Prostate gland (tissue), 2 donors: ENCODE data around the gene GBP5. TPM values are rescaled to one million over a fixed set of nuclear protein-coding genes. Genes with fewer than 3 reads are reported as not detected.
"Not testable (repeated sequence)": the region's sequence is repeated elsewhere in the genome, so short reads cannot be mapped to it uniquely, and the experiment has no call there.

Experiments
- DNase-seq: peaks from one replicate; pipeline ENCODE4 v3.0.0-alpha.2; 2019; ENCODE audit warnings: low spot score
- H3K27ac ChIP-seq, 2 donors: fragments of 200-600 bp; sonication (generic); 2 replicates each; pipeline ENCODE4 v1.5.1; 2017 to 2019
- H3K27me3 ChIP-seq: fragments of 200-600 bp; sonication (generic); replicated peaks from 2 replicates; pipeline ENCODE4 v1.5.1; 2019; ENCODE audit not compliant: insufficient read depth
- H3K36me3 ChIP-seq, 2 donors: fragments of 200-600 bp; sonication (generic); 1 replicate in 1 of 2; 2 replicates in 1 of 2; pipeline versions ENCODE4 v1.5.1 to v1.8.1; 2017 to 2019
- H3K4me1 ChIP-seq: fragments of 200-600 bp; sonication (generic); replicated peaks from 2 replicates; pipeline ENCODE4 v1.5.1; 2019
- H3K4me3 ChIP-seq, 2 donors: fragments of 200-600 bp; sonication (generic); 2 replicates each; pipeline ENCODE4 v1.5.1; 2017 to 2019
- H3K9me3 ChIP-seq: fragments of 200-600 bp; sonication (generic); 2 replicates; pipeline ENCODE4 v1.5.1; 2017
- POLR2A ChIP-seq: fragments of 450-650 bp; IDR thresholded peaks from one replicate; pipeline ENCODE4 v1.6.1; 2016; ENCODE audit warnings: antibody characterized with exemption, mild to moderate bottlenecking
- POLR2AphosphoS5 ChIP-seq: sonication (generic); formaldehyde crosslinking; IDR thresholded peaks from one replicate; pipeline ENCODE4 v1.6.1; 2017; ENCODE audit warnings: antibody characterized with exemption
- WGBS: methylation state at CpG from one replicate; pipeline ENCODE4 v1.1.5; 2018; 5-methylcytosine and 5-hydroxymethylcytosine counted together
- intact Hi-C: fragments of 100-400 bp; cut with DNase I; formaldehyde crosslinking; loops from one replicate; pipeline ENCODE4 v1.14.2; 2022
- total RNA-seq, 2 donors: library from RNA; depleted of rRNA; stranded (reverse); fragments of >200 nt; gene quantifications; one replicate each; pipeline ENCODE4 v1.1.0, GENCODE V29; 2016
- TF ChIP-seq, protein P1 (sequence below), 4 experiments: fragments of 200-600 bp in 2 of 4; fragments of 450-650 bp in 2 of 4; sonication (generic) in 2 of 4; IDR thresholded peaks; 1 replicate in 3 of 4; 2 replicates in 1 of 4; pipeline ENCODE4 v1.5.1; 2016 to 2019; ENCODE audit warnings: antibody characterized with exemption in 4 of 4, mild to moderate bottlenecking in 2 of 4, moderate library complexity in 2 of 4

GBP5 gene, protein sequence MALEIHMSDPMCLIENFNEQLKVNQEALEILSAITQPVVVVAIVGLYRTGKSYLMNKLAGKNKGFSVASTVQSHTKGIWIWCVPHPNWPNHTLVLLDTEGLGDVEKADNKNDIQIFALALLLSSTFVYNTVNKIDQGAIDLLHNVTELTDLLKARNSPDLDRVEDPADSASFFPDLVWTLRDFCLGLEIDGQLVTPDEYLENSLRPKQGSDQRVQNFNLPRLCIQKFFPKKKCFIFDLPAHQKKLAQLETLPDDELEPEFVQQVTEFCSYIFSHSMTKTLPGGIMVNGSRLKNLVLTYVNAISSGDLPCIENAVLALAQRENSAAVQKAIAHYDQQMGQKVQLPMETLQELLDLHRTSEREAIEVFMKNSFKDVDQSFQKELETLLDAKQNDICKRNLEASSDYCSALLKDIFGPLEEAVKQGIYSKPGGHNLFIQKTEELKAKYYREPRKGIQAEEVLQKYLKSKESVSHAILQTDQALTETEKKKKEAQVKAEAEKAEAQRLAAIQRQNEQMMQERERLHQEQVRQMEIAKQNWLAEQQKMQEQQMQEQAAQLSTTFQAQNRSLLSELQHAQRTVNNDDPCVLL
- 1 to 10 TPM in 1 of 2 donors, under 1 TPM in 1; 0.23 to 5.8 TPM for total RNA-seq

DNA sequence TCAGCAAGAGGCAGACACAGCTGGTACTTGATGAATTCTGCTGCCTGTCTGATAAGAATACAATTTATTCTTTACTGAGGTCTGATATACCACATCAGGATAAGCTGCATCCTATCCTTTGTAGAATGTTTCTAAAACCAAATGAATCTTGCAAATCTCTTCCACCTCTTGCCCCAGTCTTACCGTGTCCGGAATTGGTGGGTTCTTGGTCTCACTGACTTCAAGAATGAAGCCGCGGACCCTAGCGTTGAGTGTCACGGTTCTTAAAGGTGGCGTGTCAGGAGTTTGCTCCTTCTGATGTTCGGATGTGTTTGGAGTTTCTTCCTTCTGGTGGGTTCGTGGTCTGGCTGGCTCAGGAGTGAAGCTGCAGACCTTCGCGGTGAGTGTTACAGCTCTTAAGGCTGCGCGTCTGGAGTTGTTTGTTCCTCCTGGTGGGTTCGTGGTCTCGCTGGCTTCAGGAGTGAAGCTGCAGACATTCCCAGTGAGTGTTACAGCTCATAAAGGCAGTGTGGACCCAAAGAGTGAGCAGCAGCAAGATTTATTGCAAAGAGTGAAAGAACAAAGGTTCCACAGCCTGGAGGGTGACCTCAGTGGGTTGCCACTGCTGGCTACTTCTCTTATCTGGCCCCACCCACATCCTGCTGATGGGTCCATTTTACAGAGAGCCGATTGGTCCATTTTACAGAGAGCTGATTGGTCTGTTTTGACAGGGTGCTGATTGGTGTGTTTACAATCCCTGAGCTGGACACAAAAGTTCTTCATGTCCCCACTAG is at the start of gene GBP5:
TSS of gene GBP5 (minus strand) at position 592 of the 773 bp plus-strand sequence. CDS start 3,305 bp downstream, outside the sequence.
- not testable (repeated sequence) for DNase-seq, H3K27me3 ChIP-seq, H3K4me3 ChIP-seq, H3K9me3 ChIP-seq, H3K36me3 ChIP-seq, H3K27ac ChIP-seq, H3K4me1 ChIP-seq
- intact Hi-C loops: loop anchor here (10.0 kb wide), 1 partner anchor 268 kb away; no protein-coding TSS in a partner anchor
- 74% methylated on average over 16 of the region's 16 CpGs for WGBS

DNA sequence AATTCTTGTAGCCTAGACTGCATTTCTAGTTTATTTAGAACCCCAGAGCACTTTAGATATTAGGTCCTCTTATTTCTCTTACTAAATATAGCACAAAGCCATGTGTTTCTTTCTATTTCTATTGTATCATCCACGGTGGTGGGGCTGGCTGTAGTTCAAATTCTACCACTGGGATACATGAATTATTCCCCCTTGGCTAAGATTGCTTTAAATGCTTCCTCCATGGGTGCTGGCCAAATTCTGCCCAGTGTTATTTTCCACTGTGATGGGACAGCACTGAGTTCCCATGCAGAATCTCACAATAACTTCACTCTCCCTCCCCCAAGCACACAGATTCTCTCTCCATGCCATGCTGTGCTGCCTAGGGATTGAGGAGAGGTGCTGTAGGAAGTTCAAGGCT is 49.7 kb upstream of the GBP5 start:
- TF ChIP-seq POLR2AphosphoS5 (no peak), POLR2A (no peak)
- TF ChIP-seq, protein P1, sequence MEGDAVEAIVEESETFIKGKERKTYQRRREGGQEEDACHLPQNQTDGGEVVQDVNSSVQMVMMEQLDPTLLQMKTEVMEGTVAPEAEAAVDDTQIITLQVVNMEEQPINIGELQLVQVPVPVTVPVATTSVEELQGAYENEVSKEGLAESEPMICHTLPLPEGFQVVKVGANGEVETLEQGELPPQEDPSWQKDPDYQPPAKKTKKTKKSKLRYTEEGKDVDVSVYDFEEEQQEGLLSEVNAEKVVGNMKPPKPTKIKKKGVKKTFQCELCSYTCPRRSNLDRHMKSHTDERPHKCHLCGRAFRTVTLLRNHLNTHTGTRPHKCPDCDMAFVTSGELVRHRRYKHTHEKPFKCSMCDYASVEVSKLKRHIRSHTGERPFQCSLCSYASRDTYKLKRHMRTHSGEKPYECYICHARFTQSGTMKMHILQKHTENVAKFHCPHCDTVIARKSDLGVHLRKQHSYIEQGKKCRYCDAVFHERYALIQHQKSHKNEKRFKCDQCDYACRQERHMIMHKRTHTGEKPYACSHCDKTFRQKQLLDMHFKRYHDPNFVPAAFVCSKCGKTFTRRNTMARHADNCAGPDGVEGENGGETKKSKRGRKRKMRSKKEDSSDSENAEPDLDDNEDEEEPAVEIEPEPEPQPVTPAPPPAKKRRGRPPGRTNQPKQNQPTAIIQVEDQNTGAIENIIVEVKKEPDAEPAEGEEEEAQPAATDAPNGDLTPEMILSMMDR (IDR thresholded peaks at IDR 0.05): no peak
- no peaks in the 10 kb centered on the region for H3K27me3 ChIP-seq
- no peak overlapping the region for H3K4me3 ChIP-seq
- H3K27ac ChIP-seq: no peak overlapping the region
- WGBS: 23% methylated on average over 1 of the region's 1 CpG
- intact Hi-C loops: no loop called here
- no peak for DNase-seq
- H3K9me3 ChIP-seq: no peaks in the 10 kb centered on the region
- no peaks in the 10 kb centered on the region for H3K36me3 ChIP-seq
- H3K4me1 ChIP-seq: no peaks in the 10 kb centered on the region

DNA sequence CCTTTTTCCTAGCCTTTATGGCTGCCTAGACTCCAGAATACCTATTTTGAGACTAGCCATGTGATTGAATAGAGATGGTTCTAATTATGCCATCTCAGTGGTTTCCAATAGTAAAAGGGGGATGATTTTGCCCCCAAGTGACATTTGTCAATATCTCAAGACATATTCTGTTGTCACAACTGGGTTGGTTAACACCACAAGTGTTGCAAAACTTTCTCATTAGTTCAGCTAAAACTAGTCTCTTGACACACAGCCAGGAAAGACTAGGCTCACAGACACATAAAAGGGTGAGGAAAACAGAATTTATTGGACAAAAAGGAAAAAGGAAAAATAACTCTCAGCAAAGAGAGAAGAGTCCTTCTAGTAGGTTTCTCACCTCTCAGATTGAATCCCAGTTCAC is 39.9 kb upstream of the GBP5 start:
- H3K36me3 ChIP-seq: no peaks in the 10 kb centered on the region
- no peaks in the 10 kb centered on the region for H3K27me3 ChIP-seq
- H3K4me1 ChIP-seq: no peaks in the 10 kb centered on the region
- no peak for TF ChIP-seq POLR2AphosphoS5
- no peak for TF ChIP-seq POLR2A
- TF ChIP-seq, protein P1 (IDR thresholded peaks at IDR 0.05): no peak
- H3K4me3 ChIP-seq: no peak overlapping the region
- no peaks in the 10 kb centered on the region for H3K9me3 ChIP-seq
- DNase-seq: no peak
- intact Hi-C loops: no loop called here
- H3K27ac ChIP-seq: no peak overlapping the region

DNA sequence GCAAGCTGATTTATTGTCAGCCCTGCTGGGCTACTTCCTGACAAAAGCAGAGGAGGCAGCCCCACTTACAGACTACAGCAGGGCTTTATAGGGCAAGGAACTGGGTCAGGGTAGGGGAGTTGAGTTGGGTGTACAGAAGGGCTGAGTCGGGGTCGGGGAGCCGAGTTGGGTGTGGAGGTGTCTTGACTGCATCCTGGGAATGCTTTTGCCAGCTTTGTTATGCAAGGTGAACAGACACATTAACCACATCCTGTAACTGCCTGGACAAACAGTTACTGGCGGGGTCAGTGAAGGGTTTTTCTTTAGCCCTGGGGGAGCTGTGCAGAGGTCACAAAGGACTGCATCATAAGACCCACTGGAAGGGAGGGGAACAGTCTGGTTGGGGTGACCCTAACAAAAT is 39.1 kb upstream of the GBP5 start:
- WGBS: 60% methylated on average over 4 of the region's 4 CpGs
- no peak overlapping the region for H3K27ac ChIP-seq
- TF ChIP-seq, protein P1 (IDR thresholded peaks at IDR 0.05): no peak
- TF ChIP-seq POLR2AphosphoS5 (no peak), POLR2A (no peak)

DNA sequence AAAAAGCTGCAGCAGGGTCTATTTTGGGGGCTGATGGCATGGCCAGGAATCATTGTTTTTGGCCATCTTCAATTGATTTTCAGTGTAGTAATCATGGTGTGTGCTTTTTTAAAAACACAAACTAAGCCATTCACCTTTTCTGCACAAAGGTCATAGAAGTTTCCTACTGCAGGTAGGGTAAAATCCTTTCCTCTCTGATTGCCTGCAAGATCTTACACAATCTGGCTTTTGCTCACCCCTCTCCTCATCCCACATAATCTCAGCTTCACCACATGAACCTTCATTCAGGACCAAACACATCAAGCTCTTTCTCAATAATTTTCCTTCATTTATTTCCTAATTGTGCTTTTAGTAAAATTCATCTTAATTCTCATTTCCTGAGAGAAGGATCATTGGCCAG is 38.3 kb upstream of the GBP5 start:
- H3K4me3 ChIP-seq: no peak overlapping the region
- H3K4me1 ChIP-seq: no peaks in the 10 kb centered on the region
- H3K9me3 ChIP-seq: no peaks in the 10 kb centered on the region
- intact Hi-C loops: no loop called here
- TF ChIP-seq POLR2AphosphoS5 (no peak), POLR2A (no peak)
- TF ChIP-seq, protein P1 (IDR thresholded peaks at IDR 0.05): no peak
- H3K27ac ChIP-seq: no peak overlapping the region
- no peaks in the 10 kb centered on the region for H3K27me3 ChIP-seq
- DNase-seq: no peak
- no peaks in the 10 kb centered on the region for H3K36me3 ChIP-seq

More for the DNA sequence above, 39.1 kb upstream of the GBP5 start:
- DNase-seq: no peak
- H3K36me3 ChIP-seq: no peaks in the 10 kb centered on the region
- intact Hi-C loops: no loop called here
- H3K27me3 ChIP-seq: no peaks in the 10 kb centered on the region
- H3K9me3 ChIP-seq: no peaks in the 10 kb centered on the region
- H3K4me3 ChIP-seq: no peak overlapping the region
- H3K4me1 ChIP-seq: no peaks in the 10 kb centered on the region
